HCT116 (cell line): Measurements from ENCODE around the gene UBTD2. TPM values are rescaled to one million over a fixed set of nuclear protein-coding genes. Genes with fewer than 3 reads are reported as not detected.

Experiments used
- ATAC-seq: fragments of 200-7000 bp; cut with Tn5 transposase; 2 replicates; pipeline ENCODE4 v1.9.1; 2020; ENCODE audit warnings: mild to moderate bottlenecking, moderate library complexity
- BruUV-seq: library from RNA; stranded (reverse); fragments of 400-500 nt; replicated peaks from 2 replicates; lab custom pipeline; 2021; lab: Mats Ljungman, UMichigan
- CTCF ChIA-PET: fragments of 300-600 bp; sonication (Branson Sonifier 250); formaldehyde crosslinking; loops from one replicate; lab custom pipeline; 2021; ENCODE audit warnings: antibody characterized with exemption; lab: Charles Lee
- POLR2A ChIA-PET: fragments of 300-600, 350-600 bp; sonication (Branson Sonifier 250); formaldehyde crosslinking; loops from one replicate; lab custom pipeline; 2021; ENCODE audit warnings: antibody characterized with exemption; lab: Charles Lee
- RAD21 ChIA-PET, 2 experiments: fragments of 300-600 bp; sonication (Branson Sonifier 250); formaldehyde crosslinking; loops; one replicate each; lab custom pipeline; 2023; ENCODE audit warnings: low total read pairs in 2 of 2; ENCODE audit not compliant: uncharacterized antibody in 2 of 2, unreplicated experiment in 2 of 2, low non-redundant PET in 1 of 2; lab: Charles Lee
- DNase-seq: peaks from one replicate; pipeline ENCODE4 v3.0.0-alpha.2; 2010; ENCODE audit warnings: low read depth, low spot score
- H2AFZ ChIP-seq: fragments of 200-600 bp; shearing (Covaris generic), sonication (generic); 2 replicates; pipeline ENCODE4 v1.6.1; 2017; ENCODE audit warnings: low read depth, mixed run types, mixed read lengths, antibody characterized with exemption, low read length; ENCODE audit not compliant: poor library complexity, severe bottlenecking
- H3K27ac ChIP-seq: 2 replicates; pipeline ENCODE4 v1.5.1; 2012; ENCODE audit warnings: low read depth, low read length
- H3K27me3 ChIP-seq: fragments of 200-600 bp; sonication (generic); 2 replicates; pipeline ENCODE4 v1.6.1; 2016; ENCODE audit warnings: mixed run types, low read length, mixed read lengths; ENCODE audit not compliant: insufficient read depth
- H3K36me3 ChIP-seq, 2 experiments: fragments of 200-500 bp in 1 of 2; fragments of 200-600 bp in 1 of 2; sonication (Bioruptor generic) in 1 of 2; sonication (generic) in 1 of 2; 2 replicates each; pipeline versions ENCODE4 v1.5.1 to v1.6.1; 2014 to 2016; ENCODE audit warnings: low read length in 2 of 2, inconsistent platforms in 1 of 2, mixed read lengths in 1 of 2, mixed run types in 1 of 2; ENCODE audit not compliant: insufficient read depth in 2 of 2, control insufficient read depth in 1 of 2
- H3K4me1 ChIP-seq, 2 experiments: fragments of 200-600 bp in 1 of 2; sonication (generic) in 1 of 2; 2 replicates each; pipeline versions ENCODE4 v1.5.1 to v1.6.1; 2012 to 2017; ENCODE audit warnings: low read length in 2 of 2, inconsistent platforms in 1 of 2, mild to moderate bottlenecking in 1 of 2, mixed read lengths in 1 of 2, mixed run types in 1 of 2, moderate library complexity in 1 of 2; ENCODE audit not compliant: insufficient read depth in 2 of 2, control insufficient read depth in 1 of 2
- H3K4me2 ChIP-seq: fragments of 200-600 bp; sonication (generic); 2 replicates; pipeline ENCODE4 v1.6.1; 2017; ENCODE audit warnings: mixed run types, low read length, mixed read lengths
- H3K4me3 ChIP-seq, 2 experiments: fragments of 200-600 bp in 1 of 2; sonication (generic) in 1 of 2; replicated peaks in 1 of 2; 2 replicates each; pipeline ENCODE4 v1.5.1; 2011 to 2016; ENCODE audit warnings: low read length in 2 of 2, control low read depth in 1 of 2, low read depth in 1 of 2, mild to moderate bottlenecking in 1 of 2, mixed read lengths in 1 of 2, mixed run types in 1 of 2
- H3K79me2 ChIP-seq: fragments of 200-600 bp; sonication (generic); 2 replicates; pipeline ENCODE4 v1.6.1; 2017; ENCODE audit warnings: mild to moderate bottlenecking, mixed run types, low read length, moderate library complexity, mixed read lengths; ENCODE audit not compliant: insufficient read depth
- H3K9ac ChIP-seq: fragments of 200-600 bp; sonication (generic); 2 replicates; pipeline ENCODE4 v1.6.1; 2016; ENCODE audit warnings: low read length, mixed read lengths
- H3K9me2 ChIP-seq: fragments of 200-600 bp; sonication (generic), shearing (Covaris generic); 2 replicates; pipeline ENCODE4 v1.6.1; 2017; ENCODE audit warnings: mixed run types, mild to moderate bottlenecking, moderate library complexity; ENCODE audit not compliant: insufficient read depth
- H3K9me3 ChIP-seq, 2 experiments: fragments of 200-500 bp in 1 of 2; fragments of 200-600 bp in 1 of 2; sonication (Bioruptor generic) in 1 of 2; sonication (generic) in 1 of 2; 2 replicates each; pipeline ENCODE4 v1.6.1; 2014 to 2017; ENCODE audit warnings: low read length in 2 of 2, mixed read lengths in 2 of 2, inconsistent platforms in 1 of 2, low read depth in 1 of 2, mild to moderate bottlenecking in 1 of 2, mixed run types in 1 of 2, moderate library complexity in 1 of 2; ENCODE audit not compliant: control insufficient read depth in 1 of 2, insufficient read depth in 1 of 2
- H4K20me1 ChIP-seq: fragments of 200-600 bp; sonication (generic), shearing (Covaris generic); 2 replicates; pipeline ENCODE4 v1.6.1; 2017; ENCODE audit warnings: mixed run types, mild to moderate bottlenecking, moderate library complexity; ENCODE audit not compliant: insufficient read depth
- ATF3 ChIP-seq: IDR thresholded peaks from 2 replicates; pipeline ENCODE4 v1.6.1; 2012
- CBX3 ChIP-seq: IDR thresholded peaks from 2 replicates; pipeline ENCODE4 v1.6.1; 2012; ENCODE audit warnings: low read depth
- CEBPB ChIP-seq: IDR thresholded peaks from 2 replicates; pipeline ENCODE4 v1.6.1; 2012; ENCODE audit warnings: low read depth
- CTCF ChIP-seq, 3 experiments: fragments of 200-600 bp in 1 of 3; sonication (generic) in 1 of 3; IDR thresholded peaks in 2 of 3; conservative IDR thresholded peaks in 1 of 3; 2 replicates each; pipeline ENCODE4 v1.5.1; 2012 to 2017; ENCODE audit warnings: low read depth in 2 of 3, low read length in 2 of 3, antibody characterized with exemption in 1 of 3, borderline replicate concordance in 1 of 3, control low read depth in 1 of 3, mild to moderate bottlenecking in 1 of 3, mixed read lengths in 1 of 3, mixed run types in 1 of 3, moderate library complexity in 1 of 3; ENCODE audit not compliant: insufficient read depth in 1 of 3
- EGR1 ChIP-seq: IDR thresholded peaks from 2 replicates; pipeline ENCODE4 v1.6.1; 2012; ENCODE audit warnings: low read depth
- ELF1 ChIP-seq: IDR thresholded peaks from 2 replicates; pipeline ENCODE4 v1.6.1; 2012; ENCODE audit warnings: low read depth, borderline replicate concordance
- EZH2 ChIP-seq: fragments of 200-600 bp; sonication (generic); IDR thresholded peaks from 2 replicates; pipeline ENCODE4 v1.6.1; 2017; ENCODE audit warnings: antibody characterized with exemption, mixed run types
- FOSL1 ChIP-seq: IDR thresholded peaks from 2 replicates; pipeline ENCODE4 v1.6.1; 2012; ENCODE audit warnings: low read depth
- MAX ChIP-seq: IDR thresholded peaks from 2 replicates; pipeline ENCODE4 v1.6.1; 2012
- POLR2A ChIP-seq: IDR thresholded peaks from 2 replicates; pipeline ENCODE4 v1.7.0; 2011; ENCODE audit warnings: borderline replicate concordance; ENCODE audit not compliant: insufficient read depth, insufficient read length; ENCODE audit errors: extremely low read depth
- POLR2AphosphoS5 ChIP-seq: IDR thresholded peaks from 2 replicates; pipeline ENCODE4 v1.6.1; 2011; ENCODE audit warnings: mild to moderate bottlenecking, low read depth, low read length, moderate library complexity
- REST ChIP-seq: IDR thresholded peaks from 2 replicates; pipeline ENCODE4 v1.6.1; 2012; ENCODE audit warnings: low read depth
- SIN3A ChIP-seq: IDR thresholded peaks from 2 replicates; pipeline ENCODE4 v1.6.1; 2012; ENCODE audit warnings: low read depth
- SP1 ChIP-seq: IDR thresholded peaks from 2 replicates; pipeline ENCODE4 v1.6.1; 2012; ENCODE audit warnings: low read depth
- SRF ChIP-seq: IDR thresholded peaks from 2 replicates; pipeline ENCODE4 v1.6.1; 2012; ENCODE audit warnings: low read depth
- TCF7L2 ChIP-seq: IDR thresholded peaks from 2 replicates; pipeline ENCODE4 v1.7.0; 2011; ENCODE audit warnings: borderline replicate concordance, inconsistent platforms; ENCODE audit not compliant: insufficient read depth, insufficient read length; ENCODE audit errors: extremely low read depth
- YY1 ChIP-seq: IDR thresholded peaks from 2 replicates; pipeline ENCODE4 v1.6.1; 2011; ENCODE audit warnings: low read length, low read depth, moderate library complexity, mild to moderate bottlenecking; ENCODE audit not compliant: insufficient replicate concordance; ENCODE audit errors: extremely low read depth
- ZNF274 ChIP-seq: fragments of 200-500 bp; sonication (Bioruptor generic); IDR thresholded peaks from 2 replicates; pipeline ENCODE4 v1.6.1; 2014; ENCODE audit warnings: mild to moderate bottlenecking, low read depth, low read length, inconsistent platforms
- intact Hi-C: fragments of 100-400 bp; cut with micrococcal nuclease; formaldehyde crosslinking; loops from 2 replicates; pipeline ENCODE4 v1.10.0; 2022
- total RNA-seq: library from RNA; stranded (reverse); gene quantifications from one replicate; pipeline ENCODE4 v1.2.1, GENCODE V29; 2021; ENCODE audit not compliant: unreplicated experiment
- TF ChIP-seq, protein P1 (sequence below): IDR thresholded peaks from 2 replicates; pipeline ENCODE4 v1.6.1; 2011; ENCODE audit warnings: mild to moderate bottlenecking, low read length, moderate library complexity; ENCODE audit not compliant: insufficient replicate concordance; ENCODE audit errors: extremely low read depth

The UBTD2 gene
- total RNA-seq, 1 experiment from 2014 or later: 15.9 TPM

GRCh38 chr5:172234031-172234430, 49.5 kb downstream of the UBTD2 start:
- intact Hi-C loops: no loop called here
- no peaks in the 10 kb centered on the region for H3K27me3 ChIP-seq
- no peaks in the 10 kb centered on the region for H3K9me3 ChIP-seq
- ATAC-seq (no peak), DNase-seq (no peak)
- no peak overlapping the region for H3K4me3 ChIP-seq
- no peaks in the 10 kb centered on the region for H3K9me2 ChIP-seq
- H3K36me3 ChIP-seq: peaks cover 0 to 7% of the 10 kb centered on the region in 2 experiments; a peak in 1 of 4 replicates
- peaks cover 0 to 4% of the 10 kb centered on the region in 2 experiments; a peak in 1 of 4 replicates for H3K4me1 ChIP-seq
- no peaks in the 10 kb centered on the region for H3K79me2 ChIP-seq
- H3K4me2 ChIP-seq: no peak overlapping the region
- H3K9ac ChIP-seq: no peak overlapping the region
- ChIA-PET POLR2A (no interaction called here), RAD21 (no interaction called here), CTCF (no interaction called here)
- no peak overlapping the region for H3K27ac ChIP-seq
- H4K20me1 ChIP-seq: no peaks in the 10 kb centered on the region
- no peak overlapping the region for H2AFZ ChIP-seq
- no peak for TF ChIP-seq FOSL1
- TF ChIP-seq CBX3: no peak
- no peak for TF ChIP-seq TCF7L2
- no peak for TF ChIP-seq EGR1
- TF ChIP-seq EZH2: no peak
- TF ChIP-seq SP1: no peak
- TF ChIP-seq YY1: no peak
- TF ChIP-seq REST: no peak
- TF ChIP-seq, protein P1, sequence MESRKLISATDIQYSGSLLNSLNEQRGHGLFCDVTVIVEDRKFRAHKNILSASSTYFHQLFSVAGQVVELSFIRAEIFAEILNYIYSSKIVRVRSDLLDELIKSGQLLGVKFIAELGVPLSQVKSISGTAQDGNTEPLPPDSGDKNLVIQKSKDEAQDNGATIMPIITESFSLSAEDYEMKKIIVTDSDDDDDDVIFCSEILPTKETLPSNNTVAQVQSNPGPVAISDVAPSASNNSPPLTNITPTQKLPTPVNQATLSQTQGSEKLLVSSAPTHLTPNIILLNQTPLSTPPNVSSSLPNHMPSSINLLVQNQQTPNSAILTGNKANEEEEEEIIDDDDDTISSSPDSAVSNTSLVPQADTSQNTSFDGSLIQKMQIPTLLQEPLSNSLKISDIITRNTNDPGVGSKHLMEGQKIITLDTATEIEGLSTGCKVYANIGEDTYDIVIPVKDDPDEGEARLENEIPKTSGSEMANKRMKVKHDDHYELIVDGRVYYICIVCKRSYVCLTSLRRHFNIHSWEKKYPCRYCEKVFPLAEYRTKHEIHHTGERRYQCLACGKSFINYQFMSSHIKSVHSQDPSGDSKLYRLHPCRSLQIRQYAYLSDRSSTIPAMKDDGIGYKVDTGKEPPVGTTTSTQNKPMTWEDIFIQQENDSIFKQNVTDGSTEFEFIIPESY: no peak
- TF ChIP-seq POLR2A: no peak
- TF ChIP-seq POLR2AphosphoS5: no peak
- no peak for TF ChIP-seq SRF
- TF ChIP-seq SIN3A: no peak
- TF ChIP-seq ATF3: no peak
- TF ChIP-seq MAX: no peak
- no peak for TF ChIP-seq CTCF (IDR thresholded peaks at IDR 0.05 in 2 of 3, conservative IDR thresholded peaks at IDR 0.05 in 1 of 3; ENCODE audit: borderline replicate concordance in 1 of 3, insufficient read depth in 1 of 3, low read depth in 2 of 3, low read length in 2 of 3)
- no peak for TF ChIP-seq CEBPB
- no peak for TF ChIP-seq ELF1
- no peak for TF ChIP-seq ZNF274
- BruUV-seq: no TSS peak
